ENCODE measurements around the gene HP1BP3.

The HP1BP3 gene

DNA sequence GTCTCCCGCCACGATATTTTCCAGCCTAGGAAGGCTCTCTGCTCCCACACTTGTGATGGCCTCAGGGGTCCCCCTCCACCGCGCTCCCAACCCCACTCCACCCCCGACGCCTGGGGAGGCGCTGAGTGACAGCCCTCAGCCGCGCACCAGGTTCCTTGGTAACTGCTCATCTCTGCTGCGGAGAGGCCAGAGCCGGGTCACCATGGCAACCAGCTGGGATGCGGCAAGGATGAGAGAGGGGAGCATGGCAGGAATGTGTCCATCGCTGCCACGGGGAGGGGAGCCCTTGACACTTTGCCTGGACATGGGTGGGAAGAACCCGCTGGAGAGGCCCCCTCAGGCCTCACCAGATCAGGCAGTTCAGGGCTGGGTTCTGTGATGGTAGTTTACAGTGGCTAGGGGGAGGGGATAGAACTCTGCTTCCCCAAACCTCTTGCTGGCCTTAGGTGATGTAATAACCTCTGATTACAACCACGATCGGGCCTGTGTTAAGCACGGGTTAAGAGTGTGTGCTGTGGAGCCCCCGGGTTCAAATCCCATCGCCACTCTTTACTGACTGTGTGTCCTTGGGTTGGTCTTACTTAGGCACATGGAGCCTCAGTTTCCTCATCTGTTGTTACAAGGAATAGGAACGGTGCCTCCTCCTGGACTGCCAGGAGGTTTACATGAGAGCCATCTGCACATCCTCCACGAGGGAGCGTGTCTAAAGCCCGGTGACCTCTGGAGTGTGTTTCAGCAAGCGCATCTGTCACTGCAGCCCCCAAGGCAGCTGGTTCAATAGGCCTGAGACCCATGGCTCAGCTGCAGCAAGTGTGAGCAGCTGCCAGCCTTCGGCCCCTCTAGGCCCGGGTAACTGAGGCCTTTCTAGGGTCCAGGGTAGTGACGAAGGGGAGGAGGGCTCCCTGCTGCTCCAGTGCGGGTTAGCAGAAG lies 75.6 kb downstream of the HP1BP3 start:
- DNase-seq (ENCODE audit: low spot score), result no peak

DNA sequence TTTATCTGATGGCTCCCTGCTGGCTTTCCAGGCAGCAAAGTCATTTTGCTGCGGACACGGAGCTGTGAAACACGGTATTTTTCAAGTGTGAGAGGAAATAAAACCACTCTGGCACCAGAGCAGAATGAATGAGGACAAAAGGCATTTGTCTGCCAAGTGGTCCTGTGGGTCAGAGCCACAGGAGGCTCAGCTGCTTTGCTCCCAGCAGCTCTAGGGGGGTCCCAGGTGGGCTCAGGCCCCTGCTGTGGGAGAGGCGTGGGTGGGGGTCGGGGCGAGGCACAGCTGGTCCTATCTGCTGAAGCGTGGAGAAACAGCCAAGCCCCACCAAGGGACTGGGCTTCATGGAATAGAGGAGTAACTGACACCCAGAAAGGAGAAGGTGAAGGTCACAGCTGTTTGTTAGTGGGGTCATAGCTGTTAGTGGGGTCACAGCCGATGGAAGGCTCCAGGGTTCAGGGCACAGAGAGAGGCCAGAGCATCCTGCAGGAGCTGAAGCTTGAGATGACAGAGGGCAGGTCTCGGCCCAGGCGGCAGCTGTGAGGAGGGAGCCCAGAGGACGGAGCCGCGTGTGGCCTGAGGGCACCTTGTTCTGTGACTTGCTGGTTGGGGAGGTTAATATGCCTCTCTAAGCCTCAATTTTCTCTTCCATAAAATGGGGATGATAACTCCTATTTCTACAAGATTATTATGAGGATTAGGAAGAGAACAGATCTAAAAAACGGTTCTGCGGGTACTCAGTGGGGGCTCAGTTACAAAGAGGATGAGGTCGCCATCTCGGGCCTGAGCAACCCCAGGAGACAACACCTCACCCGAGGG lies 76.4 kb downstream of the HP1BP3 start:
- no peak for DNase-seq (ENCODE audit: low spot score)

DNA sequence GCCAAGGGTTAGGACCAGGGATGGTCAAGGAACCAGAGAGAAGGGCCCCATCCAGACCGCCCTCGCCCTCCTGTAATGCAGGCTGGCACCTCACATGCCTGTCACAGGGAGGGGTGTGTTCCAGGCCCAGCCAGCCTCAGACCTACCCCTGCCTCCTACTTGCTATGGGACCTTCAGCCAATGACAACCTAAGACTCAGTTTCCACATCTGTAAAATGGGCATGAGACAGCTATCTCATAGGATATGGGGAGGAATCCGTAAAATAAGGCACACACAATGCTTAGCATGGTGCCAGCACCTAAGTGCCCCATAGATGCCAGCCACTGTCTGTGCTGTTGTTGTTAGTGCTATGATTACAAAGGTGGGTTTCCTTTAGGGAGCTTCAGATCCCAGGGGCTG lies 77.2 kb downstream of the HP1BP3 start:
- no peak for DNase-seq (ENCODE audit: low spot score)

DNA sequence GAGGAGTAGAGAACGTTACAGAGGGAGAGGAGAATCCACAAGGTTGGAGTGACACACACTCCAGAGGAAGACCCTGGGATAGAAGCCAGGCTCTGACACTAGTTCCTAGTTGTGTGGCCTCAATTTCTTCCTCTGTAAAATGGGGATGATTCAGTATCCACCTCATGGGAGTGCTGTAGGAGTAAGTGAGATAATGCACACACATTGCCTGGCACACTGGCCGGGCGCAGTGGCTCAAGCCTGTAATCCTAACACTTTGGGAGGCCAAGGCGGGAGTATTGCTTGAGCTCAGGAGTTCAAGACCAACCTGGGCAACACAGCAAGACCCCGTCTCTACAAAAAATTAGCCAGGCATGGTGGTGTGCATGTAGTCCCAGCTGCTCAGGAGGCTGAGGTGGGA lies 78.2 kb downstream of the HP1BP3 start:
- no peak for DNase-seq (ENCODE audit: low spot score)

DNA sequence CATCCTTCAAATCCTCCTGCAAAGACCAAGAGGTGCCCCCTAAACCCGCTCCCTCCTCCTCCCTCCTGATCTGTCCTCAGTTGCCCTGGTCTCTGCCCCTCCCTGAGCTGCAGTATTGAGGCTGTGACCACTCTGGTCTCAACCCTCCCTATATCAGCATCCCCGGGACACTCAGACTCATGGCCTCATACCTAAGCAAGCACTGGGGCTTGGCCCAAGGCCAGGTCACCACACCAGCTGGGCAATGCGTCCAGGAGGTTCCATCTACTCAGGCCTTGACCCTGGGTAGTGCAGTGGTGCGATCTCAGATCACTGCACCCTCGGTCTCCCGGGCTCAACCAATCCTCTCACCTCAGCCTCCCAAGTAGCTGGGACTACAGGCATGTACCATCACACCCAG lies 79.0 kb downstream of the HP1BP3 start:
- no peak for DNase-seq (ENCODE audit: low spot score)

DNA sequence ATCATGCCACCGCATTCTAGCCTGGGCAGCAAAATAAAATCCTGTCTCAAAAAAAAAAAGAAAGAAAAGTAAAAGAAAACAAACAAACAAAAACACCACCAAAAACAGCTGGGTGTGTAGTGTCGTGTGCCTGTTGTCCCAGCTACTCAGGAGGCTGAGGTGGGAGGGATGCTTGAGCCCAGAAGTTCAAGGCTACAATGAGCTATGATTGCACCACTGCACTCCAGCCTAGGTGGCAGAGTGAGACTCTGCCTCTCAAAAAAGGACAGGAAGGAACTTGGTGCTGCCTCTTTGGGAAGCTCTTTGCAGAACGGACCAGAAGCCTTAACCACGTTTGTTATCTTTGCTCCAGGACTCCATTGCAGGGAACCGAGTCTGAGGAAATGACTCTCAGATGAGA lies 80.3 kb downstream of the HP1BP3 start:
- no peak for DNase-seq (ENCODE audit: low spot score)

DNA sequence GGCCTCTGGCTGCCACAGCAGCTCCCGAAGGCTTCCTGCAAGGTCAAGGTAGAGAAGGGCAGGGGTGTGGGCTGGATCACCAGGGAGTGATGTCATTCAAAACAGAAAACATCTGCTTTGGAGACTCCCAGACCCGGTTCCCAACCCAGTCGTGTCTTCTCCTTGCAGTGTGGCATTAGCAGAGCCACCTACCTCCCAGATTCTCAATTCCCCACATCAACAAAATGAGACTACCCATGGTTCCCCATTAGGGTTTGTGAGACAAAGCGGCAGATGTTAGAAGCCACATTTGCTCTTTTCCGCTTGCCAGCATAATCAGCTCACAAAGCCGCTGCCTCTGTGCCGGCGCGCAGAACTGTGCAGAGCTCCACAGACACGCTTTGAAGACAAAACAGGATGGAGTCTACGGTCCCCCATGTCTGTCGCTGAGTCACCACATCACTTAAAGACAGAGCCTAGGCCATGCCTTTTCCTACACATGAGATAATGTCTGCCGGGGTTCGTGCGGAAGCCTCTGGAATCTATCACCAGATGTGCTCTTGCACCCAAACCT lies 81.8 kb downstream of the HP1BP3 start:
- no peak for DNase-seq (ENCODE audit: low spot score)

DNA sequence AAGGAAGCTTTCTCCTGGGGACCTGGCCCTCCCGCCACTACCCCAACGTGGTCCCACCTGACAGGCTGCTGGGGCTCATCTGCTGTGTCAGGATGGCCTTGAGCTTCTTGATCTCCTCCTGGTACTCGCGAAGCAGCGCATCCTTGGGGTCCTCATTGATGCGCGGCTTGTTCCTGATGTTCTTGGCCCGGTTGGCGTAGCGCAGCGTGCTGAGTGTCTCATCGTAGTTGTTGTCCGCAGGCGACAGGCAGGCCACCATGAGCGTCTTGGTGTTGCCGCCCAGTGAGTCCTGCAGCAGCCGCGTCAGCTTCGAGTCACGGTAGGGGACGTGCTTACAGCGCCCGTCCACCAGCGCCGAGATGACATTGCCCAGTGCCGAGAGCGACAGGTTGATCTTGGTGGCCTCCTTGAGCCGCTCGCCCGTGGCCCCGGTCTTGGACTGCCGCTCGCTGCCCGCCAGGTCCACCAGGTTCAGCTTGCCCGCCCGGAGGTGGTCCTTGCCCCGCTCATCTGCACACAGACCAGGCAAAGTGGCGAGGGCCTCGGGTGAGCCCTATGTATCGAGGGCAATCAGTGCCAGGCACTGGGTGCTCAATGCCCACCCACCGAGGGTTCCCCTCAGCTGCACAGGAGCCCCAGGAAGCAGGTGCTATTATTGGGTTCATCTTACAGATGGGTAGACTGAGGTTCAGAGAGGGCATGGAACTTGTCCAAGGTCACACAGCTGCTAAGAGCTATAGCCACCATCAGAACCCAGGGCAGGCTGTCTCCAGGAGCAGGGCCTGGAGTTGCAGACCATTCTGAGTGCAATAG lies 82.5 kb downstream of the HP1BP3 start:
- DNase-seq (ENCODE audit: low spot score), result no peak

DNA sequence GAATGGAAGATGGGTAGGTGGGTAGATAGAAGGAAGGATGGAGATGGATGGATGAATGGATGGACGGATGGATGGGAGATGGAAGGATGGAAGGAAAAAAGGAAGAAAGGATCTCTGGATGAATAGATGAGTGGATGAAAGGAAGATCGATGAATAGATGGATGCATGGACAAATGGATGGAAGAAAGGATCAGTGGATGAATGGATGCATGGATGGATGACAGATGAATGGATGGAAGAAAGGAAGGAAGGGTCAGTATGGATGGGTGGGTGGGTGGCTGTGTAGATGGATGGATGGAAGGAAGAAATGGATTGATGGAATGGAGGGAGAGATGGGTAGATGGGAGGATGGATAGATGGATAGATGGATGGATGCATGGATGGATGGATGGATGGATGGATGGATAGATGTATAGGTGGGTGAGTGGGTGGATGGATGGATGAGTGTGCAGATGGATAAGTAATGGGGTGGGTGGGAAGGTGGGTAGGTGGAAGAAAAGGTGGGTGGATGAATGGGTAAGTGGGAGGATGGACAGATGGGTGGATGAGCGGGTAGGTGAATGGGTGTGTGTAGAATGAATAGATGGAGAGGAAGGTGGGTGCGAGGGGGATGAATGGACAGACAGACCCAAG lies 83.9 kb downstream of the HP1BP3 start:
- no peak for DNase-seq (ENCODE audit: low spot score)

DNA sequence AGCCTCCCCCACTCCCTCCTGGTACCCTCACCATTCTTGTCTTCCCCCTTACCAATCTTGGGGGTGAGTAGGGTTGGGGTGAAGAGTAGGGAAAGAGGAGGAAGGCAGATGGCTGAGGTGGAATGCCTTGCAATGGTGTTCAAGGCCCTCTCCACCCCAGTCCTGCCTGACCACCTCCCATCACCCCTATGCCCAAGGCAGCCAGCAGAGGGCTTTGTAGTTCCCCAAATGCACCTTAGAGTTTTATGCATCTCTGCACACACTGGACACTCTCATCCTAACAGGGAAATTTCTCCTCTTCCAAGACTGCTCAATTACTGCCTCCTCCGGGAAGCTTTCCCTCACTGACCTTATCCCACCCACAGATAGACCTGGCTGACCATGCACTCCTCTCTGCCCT lies 84.7 kb downstream of the HP1BP3 start:
- peak; percentile 54 for DNase-seq (ENCODE audit: low spot score)

DNA sequence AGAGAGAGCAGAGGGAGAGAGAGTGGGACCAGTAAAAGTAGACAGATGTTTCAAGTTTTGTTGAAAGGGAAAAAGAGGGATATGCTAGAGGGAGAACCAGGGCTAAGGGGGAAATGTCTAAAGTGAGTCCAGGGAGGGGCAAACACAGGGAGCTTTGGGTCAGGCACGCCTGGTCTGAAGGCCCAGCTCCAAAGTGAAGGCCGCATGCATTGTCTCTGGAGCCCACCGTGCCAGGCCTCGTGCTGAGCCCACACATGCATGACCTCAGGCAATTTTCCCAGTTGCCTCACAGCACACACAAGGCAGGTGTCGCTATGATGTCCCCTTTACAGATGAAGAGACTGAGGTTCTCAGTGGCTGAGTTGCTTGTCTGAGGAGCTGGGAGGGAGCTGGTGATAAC lies 85.3 kb downstream of the HP1BP3 start:
- no peak for DNase-seq (ENCODE audit: low spot score)

DNA sequence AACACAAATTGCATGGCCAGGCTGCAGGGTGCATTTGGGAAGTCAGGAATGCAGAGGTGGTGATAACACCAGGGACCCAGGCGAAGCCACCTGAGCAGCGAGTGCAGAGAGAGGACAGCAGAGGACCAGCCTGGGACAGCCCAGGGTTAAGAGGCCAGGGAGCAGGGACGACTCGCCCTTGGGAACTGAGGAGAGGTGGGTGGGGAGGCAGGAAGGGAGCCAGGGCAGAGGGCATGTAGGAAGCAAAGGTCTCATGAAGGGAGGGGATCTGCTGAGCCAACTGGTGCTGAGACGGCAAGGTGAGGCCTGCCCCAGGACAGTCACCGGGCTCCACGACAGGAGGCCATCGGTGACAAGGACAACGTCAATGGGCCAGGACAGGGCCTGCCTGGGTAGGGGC lies 85.7 kb downstream of the HP1BP3 start:
- DNase-seq (ENCODE audit: low spot score), result no peak

DNA sequence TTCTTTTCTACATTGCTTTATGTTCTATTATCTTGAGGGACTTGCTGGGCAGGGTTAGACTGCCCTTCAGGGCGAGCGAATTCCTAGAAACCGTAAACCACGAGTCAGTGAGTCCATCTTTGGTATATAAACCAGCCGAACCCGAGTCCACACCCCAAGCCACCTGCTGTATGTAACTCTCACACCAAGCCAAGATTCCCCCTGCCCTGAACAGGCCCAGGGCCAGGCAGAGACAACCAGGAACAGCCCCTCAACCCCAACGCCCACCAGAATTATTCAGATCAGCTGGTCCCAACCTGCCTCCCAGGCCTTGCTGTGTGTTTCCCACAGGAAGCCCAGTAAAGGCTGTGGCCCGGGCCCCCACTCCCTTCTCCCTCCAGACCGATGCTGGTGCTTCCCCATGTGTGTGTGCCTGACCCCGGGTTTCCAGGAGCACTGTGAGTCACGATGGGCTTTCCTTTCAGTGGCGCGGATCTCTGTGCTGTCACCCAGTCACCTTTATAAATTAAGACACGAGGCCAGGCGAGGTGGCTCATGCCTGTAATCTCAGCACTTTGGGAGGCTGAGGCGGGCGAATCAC lies 86.4 kb downstream of the HP1BP3 start:
- no peak for DNase-seq (ENCODE audit: low spot score)

DNA sequence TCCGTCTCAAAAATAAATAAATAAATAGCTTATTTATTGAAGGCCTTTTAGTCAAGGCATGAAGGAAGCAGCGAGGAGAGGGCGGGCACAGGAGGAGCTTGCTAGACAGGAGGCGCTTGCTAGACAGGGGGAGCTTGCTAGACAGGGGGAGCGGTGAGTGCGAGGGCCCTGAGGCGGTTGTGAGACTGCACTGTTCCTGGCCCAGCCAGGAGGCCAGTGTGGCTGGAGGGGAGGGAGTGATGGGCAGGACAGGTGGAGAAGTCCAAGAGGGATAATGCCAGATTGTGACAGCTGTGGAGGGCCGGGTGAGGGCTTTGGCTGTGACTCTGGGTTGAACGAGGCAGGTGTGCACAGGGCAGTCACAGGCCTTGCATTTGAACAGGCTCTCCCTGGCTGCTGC lies 87.5 kb downstream of the HP1BP3 start:
- no peak for DNase-seq (ENCODE audit: low spot score)

DNA sequence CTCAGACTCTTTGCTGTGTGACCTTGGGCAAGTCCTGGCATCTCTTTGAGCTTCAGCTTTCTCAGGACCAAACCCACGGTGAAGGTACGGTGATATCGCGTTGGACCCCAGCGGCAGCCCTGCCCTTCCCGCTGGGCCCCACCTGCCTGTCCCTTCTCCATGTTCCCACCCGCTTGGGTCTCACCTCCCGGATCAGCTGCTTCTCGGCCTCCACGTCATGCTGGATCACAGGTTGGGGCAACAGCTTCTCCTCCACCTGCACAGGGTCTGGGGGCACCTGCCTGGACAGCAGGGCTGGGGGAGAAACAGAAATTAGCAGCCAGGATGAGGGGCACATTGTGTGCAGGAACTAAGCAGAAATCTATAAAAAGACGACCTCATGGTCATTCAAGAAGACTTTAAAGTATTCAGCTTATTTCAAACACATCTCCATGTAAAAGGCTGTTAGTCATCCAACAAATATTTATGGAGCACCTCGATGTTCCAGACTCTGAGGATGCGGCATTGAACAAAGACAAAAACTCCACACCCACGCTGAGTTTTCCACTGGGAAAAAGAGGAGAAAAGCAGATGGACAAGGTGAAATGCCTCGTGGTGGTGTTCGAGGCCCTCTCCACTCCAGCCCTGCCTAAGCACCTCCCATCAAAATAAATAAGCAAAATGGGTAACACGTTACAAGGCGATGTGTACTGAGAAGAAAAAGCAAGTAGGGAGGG lies 88.8 kb downstream of the HP1BP3 start:
- peak; percentile 80 for DNase-seq (ENCODE audit: low spot score)

DNA sequence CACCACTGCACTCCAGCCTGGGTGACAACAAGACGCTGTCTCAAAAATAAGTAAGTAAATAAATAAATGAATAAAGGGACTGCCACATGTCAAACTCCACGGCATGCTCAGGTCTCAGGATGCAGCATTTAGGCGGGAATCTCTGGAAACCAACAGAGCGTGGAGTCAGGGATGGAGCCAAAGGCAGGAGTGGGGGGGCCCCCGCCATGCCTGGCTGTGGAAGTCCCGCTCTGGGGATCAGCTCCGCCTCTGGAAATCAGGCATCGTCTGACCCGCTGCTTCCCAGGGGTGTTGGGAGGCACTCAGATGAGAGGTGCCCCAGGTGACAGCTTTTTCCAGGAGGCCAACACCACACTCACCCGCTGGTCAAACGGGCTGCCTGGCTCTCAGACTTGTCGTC lies 89.5 kb downstream of the HP1BP3 start:
- DNase-seq (ENCODE audit: low spot score), result no peak

DNA sequence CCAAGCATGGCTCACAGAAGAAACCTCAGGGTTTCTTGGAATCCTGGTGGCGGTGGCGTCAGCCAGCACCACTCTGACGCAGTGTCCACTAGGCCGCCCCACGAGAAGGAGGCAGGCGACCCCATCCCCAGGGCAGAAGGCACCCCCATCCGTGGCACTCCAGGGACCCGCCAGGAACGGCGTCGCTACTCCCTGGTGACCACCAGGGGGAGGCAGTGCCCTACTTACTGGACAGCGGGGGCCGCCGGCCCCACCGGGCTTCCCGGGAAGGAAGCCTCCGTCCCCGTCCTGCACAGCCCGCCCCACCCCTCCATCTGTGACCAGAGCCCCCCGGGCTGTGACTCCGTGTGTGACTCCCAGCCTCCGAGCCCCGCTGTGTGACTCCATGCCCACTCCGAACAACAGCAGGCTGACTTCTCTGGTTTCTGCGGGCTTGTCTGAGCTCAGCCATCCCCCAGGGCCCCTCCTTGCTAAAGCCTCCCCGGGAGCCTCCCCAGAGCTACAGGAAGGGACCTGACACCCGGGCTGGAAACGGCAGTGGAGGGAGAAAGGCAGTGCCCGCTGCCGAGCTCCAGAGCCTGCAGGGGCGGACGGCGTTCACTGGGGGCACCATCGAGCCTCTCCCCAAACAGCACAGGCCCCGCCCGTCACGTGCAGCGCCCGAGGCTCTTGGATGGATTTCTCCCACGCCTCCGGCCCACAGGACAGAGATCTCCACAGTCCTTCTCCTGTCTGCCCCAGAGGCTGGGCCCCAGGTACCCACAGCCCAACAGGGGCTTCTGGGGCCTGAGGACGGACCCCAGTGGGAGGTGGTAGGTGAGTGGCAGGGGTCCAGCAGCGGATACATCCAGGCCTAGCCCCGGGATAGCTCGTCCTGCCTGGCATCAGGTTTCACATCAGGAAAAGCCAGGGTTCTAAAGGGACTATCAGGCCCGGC lies 90.4 kb downstream of the HP1BP3 start:
- DNase-seq (ENCODE audit: low spot score), result peak; percentile 98

DNA sequence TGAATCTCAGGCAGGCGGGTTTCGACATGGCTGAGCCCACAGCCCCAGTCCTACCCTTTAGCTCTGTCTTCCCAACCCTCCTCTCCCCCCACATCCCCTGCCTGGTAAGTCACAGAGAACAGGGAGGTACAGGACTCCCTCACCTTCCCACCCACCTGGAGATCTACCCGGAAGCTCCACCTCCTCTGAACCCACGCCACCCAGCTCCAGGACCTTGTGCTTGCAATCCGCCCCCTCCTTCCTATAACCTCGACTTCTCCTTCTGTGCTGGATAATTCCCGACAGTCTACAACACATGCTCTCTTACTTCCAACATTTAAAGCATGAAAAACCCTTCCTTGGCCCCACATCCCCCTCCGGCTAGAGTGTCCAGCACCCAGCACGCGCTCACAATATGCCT lies 91.6 kb downstream of the HP1BP3 start:
- DNase-seq (ENCODE audit: low spot score), result no peak

DNA sequence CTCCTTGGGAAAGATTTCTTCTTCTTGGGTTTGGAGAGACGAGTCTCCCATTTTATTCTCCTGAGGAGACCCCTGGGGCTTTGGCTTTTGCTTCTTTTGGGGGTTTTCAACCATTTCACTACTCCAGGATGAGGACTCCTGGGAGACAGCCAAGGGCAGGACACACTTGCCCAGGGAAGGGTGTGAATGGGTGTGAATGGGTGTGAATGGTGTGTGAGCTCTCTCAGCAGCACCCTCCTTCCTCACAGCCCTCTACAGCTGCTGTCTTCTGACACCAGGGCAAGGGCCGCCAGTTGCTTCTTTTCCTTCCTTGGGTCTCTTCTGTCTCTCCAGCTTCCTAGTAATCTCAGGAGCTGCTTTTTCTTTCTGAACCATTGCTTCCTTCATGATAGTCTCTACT lies 93.5 kb downstream of the HP1BP3 start:
- no peak for DNase-seq (ENCODE audit: low spot score)
